H1 (cell line): ENCODE measurements around the gene RBBP6. TPM values are rescaled to one million over a fixed set of nuclear protein-coding genes. Genes with fewer than 3 reads are reported as not detected.

Source experiments
- ASH2L ChIP-seq: fragments of 200-600, 300-600 bp; sonication (generic); IDR thresholded peaks from one replicate; pipeline ENCODE4 v1.7.1; 2017; ENCODE audit warnings: low read length
- BACH1 ChIP-seq: IDR thresholded peaks from 2 replicates; pipeline ENCODE4 v1.6.1; 2012; ENCODE audit warnings: low read length, improper control_type of control experiment
- CBX8 ChIP-seq: fragments of 300-800, 300-1000 bp; sonication (generic); IDR thresholded peaks from 2 replicates; pipeline ENCODE4 v1.7.1; 2016; ENCODE audit warnings: low read depth, low read length, borderline replicate concordance
- CHD2 ChIP-seq: IDR thresholded peaks from 2 replicates; pipeline ENCODE4 v1.6.1; 2012; ENCODE audit warnings: low read length, improper control_type of control experiment
- CHD7 ChIP-seq: fragments of 300-600 bp; sonication (generic); IDR thresholded peaks from 2 replicates; pipeline ENCODE4 v1.7.1; 2012; ENCODE audit warnings: low read length, moderate library complexity, mild to moderate bottlenecking, inconsistent platforms; ENCODE audit not compliant: insufficient replicate concordance
- CTBP2 ChIP-seq: IDR thresholded peaks from 2 replicates; pipeline ENCODE4 v1.7.0; 2011; ENCODE audit warnings: borderline replicate concordance, mild to moderate bottlenecking, moderate library complexity, mixed read lengths, low read length; ENCODE audit not compliant: insufficient read depth, insufficient read length
- SIX5 ChIP-seq: IDR thresholded peaks from 2 replicates; pipeline ENCODE4 v1.6.1; 2011; ENCODE audit warnings: mild to moderate bottlenecking, low read depth, low read length
- SRF ChIP-seq: IDR thresholded peaks from 2 replicates; pipeline ENCODE4 v1.6.1; 2011; ENCODE audit warnings: mild to moderate bottlenecking, low read depth, low read length, moderate library complexity
- polyA plus RNA-seq, 7 experiments: library from polyadenylated mRNA; depleted of rRNA in 3 of 7; stranded (reverse) in 5 of 7; unstranded in 2 of 7; fragments of >200 nt in 5 of 7; fragments of 200-250 nt in 2 of 7; gene quantifications; 1 replicate in 5 of 7; 2 replicates in 1 of 7; 4 replicates in 1 of 7; pipeline versions ENCODE4 v1.2.1 to v1.2.3, GENCODE V29; 2011 to 2013; ENCODE audit warnings: missing spikeins in 2 of 7, mixed read lengths in 2 of 7
- total RNA-seq: library from RNA; stranded (reverse); fragmentation: NEBNext Ultra II Directional; extraction: Animal tissue kit (Norgen Biotek cat#: 25700); gene quantifications from 2 replicates; pipeline ENCODE4 v1.2.1, GENCODE V29; 2021

Gene RBBP6
- total and polyA plus RNA-seq, 2 of the 8 experiments (the other 6 are each of a cell fraction or from before 2014, with no cell fraction given) = 22.5 to 54.5 TPM

GRCh38 chr16:24617502-24617901 is 78.1 kb downstream of the RBBP6 start (continued):
- no peak for TF ChIP-seq CHD7
- no peak for TF ChIP-seq ASH2L
- TF ChIP-seq CTBP2 = no peak
- TF ChIP-seq CBX8 = no peak
- TF ChIP-seq CHD2 = no peak
- no peak for TF ChIP-seq SIX5
- TF ChIP-seq BACH1 = no peak
- TF ChIP-seq SRF = no peak
